ENCODE data around the gene CGB1. TPM values are rescaled to one million over a fixed set of nuclear protein-coding genes. Genes with fewer than 3 reads are reported as not detected.
A peak's percentile ranks its signal among the peaks of the same experiment; 100 is the strongest.

Gene CGB1
- total RNA-seq, 2 experiments from 2014 or later, result not detected

- Mint-ChIP-seq H3K27me3 (peaks cover 9% of the 10 kb centered on the region), H3K4me1 (ENCODE audit: low read depth) (peaks cover 30% of the 10 kb centered on the region), H3K27ac (no peak overlapping the region), H3K36me3 (ENCODE audit: low read depth) (peaks cover 13% of the 10 kb centered on the region), H3K4me3 (peak overlapping the region; percentile 55), H3K9me3 (no peaks in the 10 kb centered on the region)
- ChIA-PET CTCF (interaction anchor here (0.8 to 3.3 kb wide), 5 partner anchors 18 to 80 kb away, joined by 3 to 17 read pairs (median 6); partner anchors contain the start of genes GYS1 and RUVBL2), POLR2A (interaction anchor here (1.5 to 2.4 kb wide), 4 partner anchors 12 to 69 kb away, joined by 4 to 8 read pairs (median 6); partner anchors contain the start of genes GYS1 and RUVBL2)
- DNase-seq, result peak; percentile 73
- intact Hi-C loops (cut with micrococcal nuclease), result no loop called here
- TF ChIP-seq CTCF (IDR thresholded peaks at IDR 0.05), result peak; percentile 84
- peak; percentile 77 for ATAC-seq
These were observed 18.9 kb downstream of the CGB1 start for GRCh38 chr19:49017666-49018351.

- POLR2A ChIA-PET, result interaction anchor here (2.4 kb wide), 1 partner anchor 11 kb away, joined by 8 read pairs; no protein-coding TSS in a partner anchor
- intact Hi-C loops (cut with micrococcal nuclease), result no loop called here
- peaks cover 9% of the 10 kb centered on the region for H3K27me3 Mint-ChIP-seq
- no peak for TF ChIP-seq CTCF (IDR thresholded peaks at IDR 0.05)
- peaks cover 16% of the 10 kb centered on the region for H3K36me3 Mint-ChIP-seq (ENCODE audit: low read depth)
- peaks cover 30% of the 10 kb centered on the region for H3K4me1 Mint-ChIP-seq (ENCODE audit: low read depth)
- no peak for ATAC-seq
- no peak for DNase-seq
- no peaks in the 10 kb centered on the region for H3K9me3 Mint-ChIP-seq
- no peak within 1 kb of the TSS for H3K27ac Mint-ChIP-seq
- H3K4me3 Mint-ChIP-seq, result peak within 1 kb of the TSS; percentile 55
- CTCF ChIA-PET, result interaction anchor here (1.4 to 3.3 kb wide), 2 partner anchors 19 to 24 kb away, joined by 6 to 17 read pairs; partner anchors contain the start of genes GYS1 and RUVBL2
These were observed 19.5 kb downstream of the CGB1 start, which contains the start of gene LHB for GRCh38 chr19:49017041-49017665. TSS of gene LHB (minus strand) at chr19:49017091. CDS start at chr19:49017081, 10 bp downstream.

GRCh38 chr19:49016067-49016839 is 20.4 kb downstream of the CGB1 start:
- intact Hi-C loops (cut with micrococcal nuclease), result no loop called here
- POLR2A ChIA-PET, result interaction anchor here (2.4 kb wide), 1 partner anchor 10 kb away, joined by 8 read pairs; no protein-coding TSS in a partner anchor
- Mint-ChIP-seq H3K4me3 (no peak overlapping the region), H3K4me1 (ENCODE audit: low read depth) (peaks cover 25% of the 10 kb centered on the region), H3K27me3 (peaks cover 9% of the 10 kb centered on the region), H3K9me3 (no peaks in the 10 kb centered on the region), H3K36me3 (ENCODE audit: low read depth) (peaks cover 20% of the 10 kb centered on the region), H3K27ac (no peak overlapping the region)
- CTCF ChIA-PET, result no interaction called here
- no peak for ATAC-seq
- TF ChIP-seq CTCF (IDR thresholded peaks at IDR 0.05), result no peak
- DNase-seq, result no peak

GRCh38 chr19:49014870-49015255 is 21.8 kb downstream of the CGB1 start:
- H3K9me3 Mint-ChIP-seq, result no peaks in the 10 kb centered on the region
- TF ChIP-seq CTCF (IDR thresholded peaks at IDR 0.05), result no peak
- ChIA-PET POLR2A (no interaction called here), CTCF (no interaction called here)
- ATAC-seq, result no peak
- H3K27me3 Mint-ChIP-seq, result peaks cover 7% of the 10 kb centered on the region
- no peak for DNase-seq
- peaks cover 16% of the 10 kb centered on the region for H3K4me1 Mint-ChIP-seq (ENCODE audit: low read depth)
- H3K27ac Mint-ChIP-seq, result no peak overlapping the region
- intact Hi-C loops (cut with micrococcal nuclease), result no loop called here
- peaks cover 26% of the 10 kb centered on the region for H3K36me3 Mint-ChIP-seq (ENCODE audit: low read depth)
- H3K4me3 Mint-ChIP-seq, result no peak overlapping the region
